Lower leg skin (tissue), 3 donors: Measurements from ENCODE around the gene ACTL8.

Experiments used
- POLR2A ChIP-seq, 2 donors: fragments of 450-650 bp; IDR thresholded peaks; one replicate each; pipeline ENCODE4 v1.6.1; 2016 to 2017; ENCODE audit warnings: antibody characterized with exemption in 2 of 2, mild to moderate bottlenecking in 1 of 2, moderate library complexity in 1 of 2
- TF ChIP-seq, protein P1 (sequence below), 3 donors: fragments of 450-650 bp; IDR thresholded peaks; one replicate each; pipeline ENCODE4 v1.5.1; 2016; ENCODE audit warnings: antibody characterized with exemption in 3 of 3, mild to moderate bottlenecking in 3 of 3, moderate library complexity in 2 of 3

DNA sequence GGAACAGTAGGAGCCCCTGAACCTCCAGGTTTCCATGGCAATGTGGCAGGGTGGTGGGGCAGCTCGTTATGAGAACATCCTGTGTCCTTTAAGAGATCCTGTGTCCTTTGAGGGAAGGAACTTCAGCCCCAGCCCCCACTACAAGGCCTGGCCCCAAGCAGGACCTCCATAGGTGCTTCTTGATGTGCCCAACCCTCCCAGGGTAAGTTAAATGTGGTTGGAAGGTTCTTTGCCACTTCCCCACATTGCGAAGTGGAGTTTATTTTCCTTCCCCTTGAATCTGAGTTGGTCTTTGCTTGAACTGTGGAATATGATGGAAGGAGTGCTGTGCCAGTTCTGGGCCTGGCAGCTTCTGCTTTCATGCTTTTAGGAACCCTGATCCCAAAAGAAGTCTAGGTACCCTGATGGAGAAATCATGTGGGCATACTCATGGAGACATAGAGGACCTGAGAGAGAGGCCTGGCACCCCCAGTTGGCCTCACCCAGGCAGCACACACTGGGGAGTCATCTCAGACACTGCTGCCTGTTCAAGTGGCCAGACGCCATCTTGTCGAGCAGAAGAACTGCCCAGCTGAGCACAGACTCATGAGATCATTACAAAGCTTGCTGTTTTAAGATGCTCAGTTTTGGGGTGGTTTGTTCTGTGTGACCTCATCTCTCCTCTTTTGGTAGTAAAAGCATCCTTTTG lies 44.1 kb upstream of the ACTL8 start:
- TF ChIP-seq, protein P1, sequence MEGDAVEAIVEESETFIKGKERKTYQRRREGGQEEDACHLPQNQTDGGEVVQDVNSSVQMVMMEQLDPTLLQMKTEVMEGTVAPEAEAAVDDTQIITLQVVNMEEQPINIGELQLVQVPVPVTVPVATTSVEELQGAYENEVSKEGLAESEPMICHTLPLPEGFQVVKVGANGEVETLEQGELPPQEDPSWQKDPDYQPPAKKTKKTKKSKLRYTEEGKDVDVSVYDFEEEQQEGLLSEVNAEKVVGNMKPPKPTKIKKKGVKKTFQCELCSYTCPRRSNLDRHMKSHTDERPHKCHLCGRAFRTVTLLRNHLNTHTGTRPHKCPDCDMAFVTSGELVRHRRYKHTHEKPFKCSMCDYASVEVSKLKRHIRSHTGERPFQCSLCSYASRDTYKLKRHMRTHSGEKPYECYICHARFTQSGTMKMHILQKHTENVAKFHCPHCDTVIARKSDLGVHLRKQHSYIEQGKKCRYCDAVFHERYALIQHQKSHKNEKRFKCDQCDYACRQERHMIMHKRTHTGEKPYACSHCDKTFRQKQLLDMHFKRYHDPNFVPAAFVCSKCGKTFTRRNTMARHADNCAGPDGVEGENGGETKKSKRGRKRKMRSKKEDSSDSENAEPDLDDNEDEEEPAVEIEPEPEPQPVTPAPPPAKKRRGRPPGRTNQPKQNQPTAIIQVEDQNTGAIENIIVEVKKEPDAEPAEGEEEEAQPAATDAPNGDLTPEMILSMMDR (IDR thresholded peaks at IDR 0.05) = no peak
- TF ChIP-seq POLR2A (IDR thresholded peaks at IDR 0.05) = no peak
